ENCODE results near the gene MPP2.

GRCh38 chr17:43936434-43936833, 29.1 kb upstream of the MPP2 start:
- TF ChIP-seq CTCF (IDR thresholded peaks at IDR 0.05; ENCODE audit: low read depth, low read length, poor library complexity, severe bottlenecking), result no peak
- TF ChIP-seq EZH2phosphoT487 (IDR thresholded peaks at IDR 0.05; ENCODE audit: borderline replicate concordance, low read length), result no peak
